ENCODE data around the gene FILIP1.

Gene FILIP1

DNA sequence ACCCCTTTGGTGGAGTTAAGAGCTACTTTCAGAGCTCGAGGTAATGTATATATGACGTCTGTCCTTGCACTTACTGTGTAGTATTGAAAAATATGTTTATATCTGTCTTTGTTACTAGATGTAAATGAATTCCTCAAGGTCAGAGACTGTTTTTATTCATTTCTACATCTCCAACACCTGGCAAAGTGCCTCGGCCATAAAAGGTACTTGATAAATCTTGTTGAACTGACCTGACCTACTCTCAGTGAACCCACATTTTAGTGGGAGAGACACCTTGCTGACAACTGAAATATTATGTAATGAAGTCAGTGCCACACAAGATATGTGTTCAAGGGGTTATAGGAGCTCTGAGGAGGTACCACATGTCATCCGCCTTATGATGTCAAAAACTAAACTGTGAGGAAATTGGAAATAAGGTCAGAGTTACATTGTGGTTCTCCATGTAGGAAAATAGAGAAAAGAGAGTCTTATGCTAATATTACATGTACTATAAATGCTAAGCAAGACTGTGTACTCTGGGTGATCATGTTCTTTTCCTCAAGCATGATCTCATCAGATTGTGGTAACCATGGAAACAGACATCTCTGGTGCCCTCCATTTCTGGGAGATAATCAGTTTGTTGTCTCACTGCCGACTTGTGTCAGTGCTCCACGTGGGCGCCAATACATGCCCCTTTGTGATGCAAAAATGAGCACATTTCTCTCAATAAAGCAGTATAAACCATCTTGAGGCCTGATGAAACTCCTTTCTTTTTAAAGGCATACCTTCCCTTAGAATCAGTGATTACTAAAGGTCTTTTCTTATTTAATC is 203.3 kb downstream of the FILIP1 start:
- no peak overlapping the region for H3K4me3 ChIP-seq (ENCODE audit: low read depth, low read length)
- TF ChIP-seq CTCF (IDR thresholded peaks at IDR 0.05; ENCODE audit: borderline replicate concordance, insufficient read depth, low read depth, low read length): no peak

- no peak for TF ChIP-seq CTCF (IDR thresholded peaks at IDR 0.05; ENCODE audit: borderline replicate concordance, insufficient read depth, low read depth, low read length)
- H3K4me3 ChIP-seq (ENCODE audit: low read depth, low read length): no peak overlapping the region
Observed at GRCh38 chr6:75288023-75288422, 205.6 kb downstream of the FILIP1 start.

DNA sequence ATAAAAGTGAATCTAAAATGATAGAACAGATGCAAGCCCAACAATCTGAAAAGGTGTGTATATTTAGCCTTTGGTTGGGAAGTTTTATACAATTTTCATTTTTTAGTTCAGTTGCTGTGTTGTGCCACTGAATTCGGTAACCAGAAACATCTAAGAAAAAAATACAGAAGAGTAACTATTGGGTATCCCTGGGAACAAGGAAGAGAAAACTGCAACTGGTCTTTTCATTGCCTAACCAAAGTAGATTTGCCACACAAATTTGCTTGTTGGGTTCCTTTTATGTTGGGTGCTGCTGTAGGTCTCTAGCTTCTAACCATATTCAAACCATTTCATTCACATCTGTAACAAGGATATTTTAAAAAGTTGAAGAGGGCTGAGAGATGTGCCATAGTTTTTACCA is 206.2 kb downstream of the FILIP1 start:
- no peak for TF ChIP-seq CTCF (IDR thresholded peaks at IDR 0.05; ENCODE audit: borderline replicate concordance, insufficient read depth, low read depth, low read length)
- no peak overlapping the region for H3K4me3 ChIP-seq (ENCODE audit: low read depth, low read length)

DNA sequence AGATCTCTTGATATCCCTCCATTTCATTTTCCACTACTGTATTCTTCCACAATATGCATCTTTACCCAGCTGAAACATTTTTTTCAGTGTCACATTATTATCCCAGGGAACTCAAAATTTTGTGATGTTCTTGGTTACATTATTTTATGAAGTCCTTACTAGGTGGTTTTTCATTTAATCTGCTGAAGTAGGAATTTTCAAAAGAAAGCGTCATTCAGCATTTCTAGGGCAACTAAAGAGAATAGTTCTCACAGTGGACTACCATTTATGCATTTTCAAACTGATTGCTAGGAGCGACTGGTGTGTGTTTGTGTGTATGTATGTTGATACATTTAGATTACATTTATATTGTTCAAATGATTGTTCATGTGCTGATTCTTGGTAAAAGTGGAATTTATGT is 206.6 kb downstream of the FILIP1 start:
- H3K4me3 ChIP-seq (ENCODE audit: low read depth, low read length): no peak overlapping the region
- no peak for TF ChIP-seq CTCF (IDR thresholded peaks at IDR 0.05; ENCODE audit: borderline replicate concordance, insufficient read depth, low read depth, low read length)

- no peak for TF ChIP-seq CTCF (IDR thresholded peaks at IDR 0.05; ENCODE audit: borderline replicate concordance, insufficient read depth, low read depth, low read length)
- peak overlapping the region; percentile 90 for H3K4me3 ChIP-seq (ENCODE audit: low read depth, low read length)
Observed at GRCh38 chr6:75285283-75285639, 208.3 kb downstream of the FILIP1 start.

GRCh38 chr6:75284632-75285282 is 208.8 kb downstream of the FILIP1 start, which contains the start of gene TMEM30A:
TMEM30A (minus strand) TSS chr6:75284792; CDS start chr6:75284638, 154 bp downstream.
- H3K4me3 ChIP-seq (ENCODE audit: low read depth, low read length): peak within 1 kb of the TSS; percentile 90
- TF ChIP-seq CTCF (IDR thresholded peaks at IDR 0.05; ENCODE audit: borderline replicate concordance, insufficient read depth, low read depth, low read length): no peak

All from GM12875 (cell line).